ENCODE measurements around the gene DHX16. TPM values are rescaled to one million over a fixed set of nuclear protein-coding genes. Genes with fewer than 3 reads are reported as not detected.

Gene DHX16
- total RNA-seq, 1 experiment from 2014 or later: 41.3 TPM

GRCh38 chr6:30689985-30690384 is 17.2 kb upstream of the DHX16 start:
- Mint-ChIP-seq H3K9me3 (ENCODE audit: unreplicated experiment) (no peaks in the 10 kb centered on the region), H3K27ac (ENCODE audit: low read depth, unreplicated experiment) (peak overlapping the region; percentile 90), H3K4me1 (ENCODE audit: insufficient read depth, unreplicated experiment) (peaks cover 50% of the 10 kb centered on the region), H3K4me3 (ENCODE audit: unreplicated experiment) (peak overlapping the region; percentile 94), H3K36me3 (ENCODE audit: insufficient read depth, unreplicated experiment) (peaks cover 8% of the 10 kb centered on the region), H3K27me3 (ENCODE audit: insufficient read depth, unreplicated experiment) (no peaks in the 10 kb centered on the region)
- intact Hi-C loops (cut with micrococcal nuclease): loop anchor here (5.0 kb wide), 1 partner anchor 132 kb away; no protein-coding TSS in a partner anchor
- no peak for DNase-seq (ENCODE audit: unreplicated experiment)
- no peak for TF ChIP-seq CTCF (IDR thresholded peaks at IDR 0.05; ENCODE audit: unreplicated experiment)
- POLR2A ChIA-PET: interaction anchor here (0.8 to 13.9 kb wide), 14 partner anchors 8 to 711 kb away, joined by 3 to 477 read pairs (median 8); partner anchors contain the start of genes ABCF1, DHX16, MDC1 and MRPS18B
- CTCF ChIA-PET: interaction anchor here (0.7 to 5.5 kb wide), 5 partner anchors 11 to 378 kb away, joined by 3 to 62 read pairs (median 24); no protein-coding TSS in a partner anchor
- BruUV-seq (replicated peaks): no TSS peak

GRCh38 chr6:30689022-30689865 is 16.4 kb upstream of the DHX16 start:
- TF ChIP-seq CTCF (IDR thresholded peaks at IDR 0.05; ENCODE audit: unreplicated experiment): no peak
- Mint-ChIP-seq H3K9me3 (ENCODE audit: unreplicated experiment) (no peaks in the 10 kb centered on the region), H3K27me3 (ENCODE audit: insufficient read depth, unreplicated experiment) (no peaks in the 10 kb centered on the region), H3K27ac (ENCODE audit: low read depth, unreplicated experiment) (peak overlapping the region; percentile 80), H3K4me3 (ENCODE audit: unreplicated experiment) (peak overlapping the region; percentile 94), H3K36me3 (ENCODE audit: insufficient read depth, unreplicated experiment) (peaks cover 13% of the 10 kb centered on the region), H3K4me1 (ENCODE audit: insufficient read depth, unreplicated experiment) (peaks cover 51% of the 10 kb centered on the region)
- intact Hi-C loops (cut with micrococcal nuclease): loop anchor here (5.0 kb wide), 1 partner anchor 133 kb away; no protein-coding TSS in a partner anchor
- DNase-seq (ENCODE audit: unreplicated experiment): no peak
- POLR2A ChIA-PET: interaction anchor here (0.8 to 13.9 kb wide), 5 partner anchors 8 to 132 kb away, joined by 3 to 477 read pairs (median 17); partner anchors contain the start of genes DHX16, FLOT1, MDC1 and PRR3
- CTCF ChIA-PET: interaction anchor here (0.6 to 5.5 kb wide), 9 partner anchors 10 to 379 kb away, joined by 3 to 62 read pairs (median 3); partner anchors contain the start of genes DHX16 and VARS2
- BruUV-seq (replicated peaks): no TSS peak

- peak overlapping the region; percentile 94 for H3K4me3 Mint-ChIP-seq (ENCODE audit: unreplicated experiment)
- CTCF ChIA-PET: interaction anchor here (0.6 to 5.5 kb wide), 9 partner anchors 10 to 226 kb away, joined by 3 to 62 read pairs (median 6); partner anchors contain the start of genes DHX16 and VARS2
Measured at GRCh38 chr6:30688569-30688968, 15.8 kb upstream of the DHX16 start.

More at GRCh38 chr6:30688569-30688968, 15.8 kb upstream of the DHX16 start:
- no peaks in the 10 kb centered on the region for H3K27me3 Mint-ChIP-seq (ENCODE audit: insufficient read depth, unreplicated experiment)
- no TSS peak for BruUV-seq (replicated peaks)
- intact Hi-C loops (cut with micrococcal nuclease): loop anchor here (5.0 kb wide), 1 partner anchor 134 kb away; no protein-coding TSS in a partner anchor
- POLR2A ChIA-PET: interaction anchor here (0.8 to 13.9 kb wide), 9 partner anchors 8 to 196 kb away, joined by 3 to 477 read pairs (median 12); partner anchors contain the start of genes DDR1, DHX16, FLOT1 and MDC1
- no peaks in the 10 kb centered on the region for H3K9me3 Mint-ChIP-seq (ENCODE audit: unreplicated experiment)
- DNase-seq (ENCODE audit: unreplicated experiment): no peak
- peak overlapping the region; percentile 80 for H3K27ac Mint-ChIP-seq (ENCODE audit: low read depth, unreplicated experiment)
- TF ChIP-seq CTCF (IDR thresholded peaks at IDR 0.05; ENCODE audit: unreplicated experiment): no peak
- H3K36me3 Mint-ChIP-seq (ENCODE audit: insufficient read depth, unreplicated experiment): peaks cover 13% of the 10 kb centered on the region
- H3K4me1 Mint-ChIP-seq (ENCODE audit: insufficient read depth, unreplicated experiment): peaks cover 56% of the 10 kb centered on the region
